ENCODE results near the gene SAPCD2.
A peak's percentile ranks its signal among the peaks of the same experiment; 100 is the strongest.
"Not testable (repeated sequence)": the region's sequence is repeated elsewhere in the genome, so short reads cannot be mapped to it uniquely, and the experiment has no call there.

Gene SAPCD2

GRCh38 chr9:137064027-137064879 lies 6.1 kb downstream of the SAPCD2 start:
- DNase-seq = peak; percentile 31

- no peak for DNase-seq
Measured at GRCh38 chr9:137063311-137064026, 6.9 kb downstream of the SAPCD2 start.

- not testable (repeated sequence) for DNase-seq
Measured at GRCh38 chr9:137062798-137063197, 7.6 kb downstream of the SAPCD2 start.

- DNase-seq = no peak
Measured at GRCh38 chr9:137062384-137062783, 8.0 kb downstream of the SAPCD2 start.

GRCh38 chr9:137058521-137059234 lies 11.7 kb downstream of the SAPCD2 start:
- DNase-seq = no peak

- DNase-seq = no peak
Measured at GRCh38 chr9:137057545-137057944, 12.8 kb downstream of the SAPCD2 start.

GRCh38 chr9:137056739-137057415 lies 13.5 kb downstream of the SAPCD2 start:
- no peak for DNase-seq

GRCh38 chr9:137055385-137056364 lies 14.7 kb downstream of the SAPCD2 start:
- peak; percentile 44 for DNase-seq

- DNase-seq = no peak
Measured at GRCh38 chr9:137054932-137055384, 15.4 kb downstream of the SAPCD2 start.

GRCh38 chr9:137053944-137054931 lies 16.1 kb downstream of the SAPCD2 start, which contains the start of gene ENTPD2:
Gene ENTPD2, minus strand, starts transcription at chr9:137054061. Its CDS starts 64 bp downstream, at chr9:137053997.
- no peak for DNase-seq

- DNase-seq = no peak
Measured at GRCh38 chr9:137052998-137053943, 17.1 kb downstream of the SAPCD2 start.

GRCh38 chr9:137052293-137052692 lies 18.1 kb downstream of the SAPCD2 start:
- DNase-seq = no peak

GRCh38 chr9:137051145-137051724 lies 19.1 kb downstream of the SAPCD2 start:
- DNase-seq = no peak

GRCh38 chr9:137050570-137050969 lies 19.8 kb downstream of the SAPCD2 start:
- no peak for DNase-seq

GRCh38 chr9:137049544-137050449 lies 20.6 kb downstream of the SAPCD2 start:
- peak; percentile 15 for DNase-seq

- DNase-seq = no peak
Measured at GRCh38 chr9:137048655-137049543, 21.5 kb downstream of the SAPCD2 start.
